Brain microvascular endothelial cell (primary cell): Measurements from ENCODE around the gene PIR.

ENCODE experiments used
- DNase-seq: peaks from one replicate; pipeline ENCODE4 v3.0.0-alpha.2; 2020
- H3K27ac ChIP-seq: fragments of 250-450 bp; sonication (Bioruptor Pico); 2 replicates; pipeline ENCODE4 v1.5.1; 2020; ENCODE audit warnings: mild to moderate bottlenecking, moderate library complexity
- H3K27me3 ChIP-seq: fragments of 250-450 bp; sonication (Bioruptor Pico); replicated peaks from 2 replicates; pipeline ENCODE4 v1.5.1; 2020; ENCODE audit warnings: mild to moderate bottlenecking
- H3K36me3 ChIP-seq: fragments of 250-450 bp; sonication (Bioruptor Pico); replicated peaks from 2 replicates; pipeline ENCODE4 v1.5.1; 2020; ENCODE audit warnings: mild to moderate bottlenecking
- H3K4me3 ChIP-seq: 2 replicates; pipeline ENCODE4 v1.5.1; 2011; ENCODE audit warnings: low read depth, mild to moderate bottlenecking, control low read depth, low read length, moderate library complexity
- CTCF ChIP-seq: IDR thresholded peaks from 2 replicates; pipeline ENCODE4 v1.5.1; 2011; ENCODE audit warnings: low read depth, mild to moderate bottlenecking, moderate library complexity, low read length, control low read depth, inconsistent platforms; ENCODE audit errors: missing control alignments
- in situ Hi-C: cut with HindIII; loops from 2 replicates; pipeline ENCODE4 v1.10.0; 2017; ENCODE audit warnings: low sequenced_read_pairs, low pct_ligation_motif_present

PIR gene

GRCh38 chrX:15434205-15434604 lies 58.9 kb downstream of the PIR start:
- H3K27me3 ChIP-seq = no peaks in the 10 kb centered on the region
- no peak for TF ChIP-seq CTCF
- H3K36me3 ChIP-seq = no peaks in the 10 kb centered on the region
- no peak overlapping the region for H3K4me3 ChIP-seq
- DNase-seq = no peak
- in situ Hi-C loops = no loop called here
- no peak overlapping the region for H3K27ac ChIP-seq

GRCh38 chrX:15430584-15430983 lies 62.5 kb downstream of the PIR start:
- no peak for TF ChIP-seq CTCF
- in situ Hi-C loops = no loop called here
- Histone ChIP-seq H3K27me3 (no peaks in the 10 kb centered on the region), H3K27ac (no peak overlapping the region), H3K4me3 (no peak overlapping the region), H3K36me3 (no peaks in the 10 kb centered on the region)
- no peak for DNase-seq

- Histone ChIP-seq H3K36me3 (no peaks in the 10 kb centered on the region), H3K27ac (no peak overlapping the region), H3K4me3 (no peak overlapping the region), H3K27me3 (no peaks in the 10 kb centered on the region)
- no peak for DNase-seq
- no peak for TF ChIP-seq CTCF
- in situ Hi-C loops = no loop called here
Measured at GRCh38 chrX:15430076-15430475, 63.1 kb downstream of the PIR start.

- no peak overlapping the region for H3K27ac ChIP-seq
- TF ChIP-seq CTCF = no peak
- in situ Hi-C loops = no loop called here
Measured at GRCh38 chrX:15425024-15425423, 68.1 kb downstream of the PIR start.

GRCh38 chrX:15418707-15419181 lies 74.4 kb downstream of the PIR start:
- in situ Hi-C loops = no loop called here
- Histone ChIP-seq H3K36me3 (no peaks in the 10 kb centered on the region), H3K27me3 (no peaks in the 10 kb centered on the region), H3K4me3 (no peak overlapping the region), H3K27ac (no peak overlapping the region)
- TF ChIP-seq CTCF = no peak
- DNase-seq = no peak

More at GRCh38 chrX:15425024-15425423, 68.1 kb downstream of the PIR start:
- Histone ChIP-seq H3K27me3 (no peaks in the 10 kb centered on the region), H3K36me3 (no peaks in the 10 kb centered on the region), H3K4me3 (no peak overlapping the region)
- no peak for DNase-seq

GRCh38 chrX:15418041-15418706 lies 75.0 kb downstream of the PIR start:
- DNase-seq = no peak
- in situ Hi-C loops = no loop called here
- H3K4me3 ChIP-seq = no peak overlapping the region
- no peaks in the 10 kb centered on the region for H3K27me3 ChIP-seq
- no peak for TF ChIP-seq CTCF
- no peaks in the 10 kb centered on the region for H3K36me3 ChIP-seq
- H3K27ac ChIP-seq = no peak overlapping the region
